ENCODE results near the gene SLC1A7.

GRCh38 chr1:53166912-53167311 lies 24.5 kb upstream of the SLC1A7 start:
- TF ChIP-seq CTCF (IDR thresholded peaks at IDR 0.05; ENCODE audit: insufficient read depth, low read length, poor library complexity, severe bottlenecking) (no peak), EZH2phosphoT487 (conservative IDR thresholded peaks at IDR 0.05; ENCODE audit: low read length) (no peak)
